WI38 (cell line): ENCODE results near the gene CDK2AP2.

Experiments used
- H3K4me3 ChIP-seq: 2 replicates; pipeline ENCODE4 v1.5.1; 2011; ENCODE audit warnings: low read depth, mild to moderate bottlenecking, control low read depth, low read length
- TF ChIP-seq, protein P1 (sequence below): IDR thresholded peaks from 2 replicates; pipeline ENCODE4 v1.5.1; 2012; ENCODE audit warnings: low read depth, mild to moderate bottlenecking, control low read depth, low read length

CDK2AP2 gene

DNA sequence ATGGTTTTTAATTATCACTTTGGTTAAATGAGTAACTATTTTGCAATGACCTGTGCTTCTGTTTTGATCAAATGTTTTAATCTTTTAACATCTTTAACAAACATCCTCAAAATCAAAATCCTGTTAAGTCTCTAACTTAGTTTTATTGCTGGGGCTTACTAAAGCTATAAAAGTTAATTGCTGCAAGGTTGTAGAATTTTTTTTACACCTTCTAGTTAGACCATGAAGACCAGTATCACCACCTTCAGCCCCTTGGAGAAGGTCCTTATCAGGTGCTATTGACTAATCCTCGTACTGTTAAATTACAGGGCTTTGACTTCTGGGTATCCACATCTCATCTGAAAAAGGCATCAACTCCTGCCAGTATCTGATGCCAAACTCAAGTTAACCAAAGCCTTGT is 27.6 kb upstream of the CDK2AP2 start:
- no peak overlapping the region for H3K4me3 ChIP-seq
- TF ChIP-seq, protein P1, sequence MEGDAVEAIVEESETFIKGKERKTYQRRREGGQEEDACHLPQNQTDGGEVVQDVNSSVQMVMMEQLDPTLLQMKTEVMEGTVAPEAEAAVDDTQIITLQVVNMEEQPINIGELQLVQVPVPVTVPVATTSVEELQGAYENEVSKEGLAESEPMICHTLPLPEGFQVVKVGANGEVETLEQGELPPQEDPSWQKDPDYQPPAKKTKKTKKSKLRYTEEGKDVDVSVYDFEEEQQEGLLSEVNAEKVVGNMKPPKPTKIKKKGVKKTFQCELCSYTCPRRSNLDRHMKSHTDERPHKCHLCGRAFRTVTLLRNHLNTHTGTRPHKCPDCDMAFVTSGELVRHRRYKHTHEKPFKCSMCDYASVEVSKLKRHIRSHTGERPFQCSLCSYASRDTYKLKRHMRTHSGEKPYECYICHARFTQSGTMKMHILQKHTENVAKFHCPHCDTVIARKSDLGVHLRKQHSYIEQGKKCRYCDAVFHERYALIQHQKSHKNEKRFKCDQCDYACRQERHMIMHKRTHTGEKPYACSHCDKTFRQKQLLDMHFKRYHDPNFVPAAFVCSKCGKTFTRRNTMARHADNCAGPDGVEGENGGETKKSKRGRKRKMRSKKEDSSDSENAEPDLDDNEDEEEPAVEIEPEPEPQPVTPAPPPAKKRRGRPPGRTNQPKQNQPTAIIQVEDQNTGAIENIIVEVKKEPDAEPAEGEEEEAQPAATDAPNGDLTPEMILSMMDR, result no peak

- H3K4me3 ChIP-seq, result no peak overlapping the region
- TF ChIP-seq, protein P1, result no peak
These were observed 26.2 kb upstream of the CDK2AP2 start for GRCh38 chr11:67534070-67534679.

GRCh38 chr11:67532889-67533288 is 24.9 kb upstream of the CDK2AP2 start:
- H3K4me3 ChIP-seq, result no peak overlapping the region
- TF ChIP-seq, protein P1, result no peak

DNA sequence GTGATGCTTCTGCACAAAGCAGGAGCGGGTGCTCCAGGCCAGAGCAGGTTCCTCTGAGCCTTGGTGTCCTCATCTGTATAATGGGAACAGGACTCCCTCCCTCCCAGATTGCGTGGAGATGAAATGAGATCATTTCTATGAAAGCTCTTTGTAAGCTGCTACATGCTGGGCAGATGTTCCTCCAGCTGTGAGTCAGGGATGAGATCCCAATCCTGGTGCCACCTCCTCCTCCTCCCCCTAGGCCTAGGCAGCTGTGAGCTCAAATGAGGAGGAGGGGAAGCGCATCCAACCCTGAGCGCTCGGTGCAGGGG is 22.3 kb upstream of the CDK2AP2 start:
- TF ChIP-seq, protein P1, result no peak
- no peak overlapping the region for H3K4me3 ChIP-seq

DNA sequence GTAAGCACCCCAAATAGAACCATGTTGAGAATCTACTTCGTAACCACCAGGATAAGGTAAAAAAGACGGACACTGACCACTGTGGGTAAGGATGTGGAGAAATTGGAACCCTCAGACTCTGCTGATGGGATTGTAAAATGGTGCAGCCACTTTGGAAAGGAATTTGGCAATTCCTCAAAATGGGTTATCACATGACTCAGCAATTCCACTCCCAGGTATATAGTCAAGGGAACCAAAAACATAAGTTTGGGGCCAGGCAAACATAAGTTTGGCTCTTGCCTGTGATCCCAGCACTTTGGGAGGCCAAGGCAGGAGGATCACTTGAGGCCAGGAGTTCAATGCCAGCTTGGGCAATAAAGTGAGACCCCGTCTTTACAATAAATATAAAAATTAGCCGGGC is 20.4 kb upstream of the CDK2AP2 start:
- H3K4me3 ChIP-seq, result no peak overlapping the region
- TF ChIP-seq, protein P1, result no peak

GRCh38 chr11:67525275-67525976 is 17.5 kb upstream of the CDK2AP2 start:
- TF ChIP-seq, protein P1, result no peak
- H3K4me3 ChIP-seq, result no peak overlapping the region

DNA sequence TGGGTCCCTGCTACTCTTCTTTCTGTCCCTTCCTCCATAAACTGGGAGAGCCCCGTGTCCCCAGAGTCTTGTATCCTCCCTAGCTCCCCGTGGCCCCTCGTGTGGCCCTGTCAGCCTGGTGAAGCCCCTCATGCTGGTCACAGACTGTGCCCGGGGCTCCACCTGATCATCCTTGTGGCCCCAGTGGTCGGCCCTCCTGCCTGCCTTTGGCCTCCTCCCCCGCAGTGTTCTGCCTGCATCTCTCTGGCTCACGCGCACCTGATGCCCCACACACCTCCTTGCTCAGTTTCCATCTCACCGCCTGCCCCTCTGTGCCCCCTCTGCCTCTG is 16.5 kb upstream of the CDK2AP2 start:
- TF ChIP-seq, protein P1, result no peak
- no peak overlapping the region for H3K4me3 ChIP-seq
